ENCODE measurements around the gene PITRM1.
"Not testable (repeated sequence)": the region's sequence is repeated elsewhere in the genome, so short reads cannot be mapped to it uniquely, and the experiment has no call there.

The PITRM1 gene

GRCh38 chr10:3197348-3198003, 24.9 kb upstream of the PITRM1 start:
- in situ Hi-C loops (cut with MboI; ENCODE audit: low sequenced_read_pairs), result no loop called here

- in situ Hi-C loops (cut with MboI; ENCODE audit: low sequenced_read_pairs), result no loop called here
These were observed 24.4 kb upstream of the PITRM1 start for GRCh38 chr10:3196958-3197347.

GRCh38 chr10:3196482-3196881, 23.9 kb upstream of the PITRM1 start:
- in situ Hi-C loops (cut with MboI; ENCODE audit: low sequenced_read_pairs), result no loop called here

GRCh38 chr10:3195726-3196125, 23.1 kb upstream of the PITRM1 start:
- in situ Hi-C loops (cut with MboI; ENCODE audit: low sequenced_read_pairs), result no loop called here

- in situ Hi-C loops (cut with MboI; ENCODE audit: low sequenced_read_pairs), result no loop called here
These were observed 22.7 kb upstream of the PITRM1 start for GRCh38 chr10:3195286-3195685.

GRCh38 chr10:3194871-3195270, 22.3 kb upstream of the PITRM1 start:
- in situ Hi-C loops (cut with MboI; ENCODE audit: low sequenced_read_pairs), result no loop called here

- in situ Hi-C loops (cut with MboI; ENCODE audit: low sequenced_read_pairs), result no loop called here
These were observed 21.2 kb upstream of the PITRM1 start for GRCh38 chr10:3193751-3194150.

- in situ Hi-C loops (cut with MboI; ENCODE audit: low sequenced_read_pairs), result no loop called here
These were observed 20.5 kb upstream of the PITRM1 start for GRCh38 chr10:3192856-3193635.

GRCh38 chr10:3190817-3191216, 18.2 kb upstream of the PITRM1 start:
- in situ Hi-C loops (cut with MboI; ENCODE audit: low sequenced_read_pairs), result no loop called here

GRCh38 chr10:3187229-3187628, 14.6 kb upstream of the PITRM1 start:
- in situ Hi-C loops (cut with MboI; ENCODE audit: low sequenced_read_pairs), result not testable (repeated sequence)

GRCh38 chr10:3186368-3186767, 13.8 kb upstream of the PITRM1 start:
- in situ Hi-C loops (cut with MboI; ENCODE audit: low sequenced_read_pairs), result no loop called here

GRCh38 chr10:3185386-3185785, 12.8 kb upstream of the PITRM1 start:
- in situ Hi-C loops (cut with MboI; ENCODE audit: low sequenced_read_pairs), result no loop called here

- in situ Hi-C loops (cut with MboI; ENCODE audit: low sequenced_read_pairs), result no loop called here
These were observed 7.9 kb upstream of the PITRM1 start for GRCh38 chr10:3180355-3181025.

- in situ Hi-C loops (cut with MboI; ENCODE audit: low sequenced_read_pairs), result no loop called here
These were observed 6.6 kb upstream of the PITRM1 start for GRCh38 chr10:3179174-3179573.

- in situ Hi-C loops (cut with MboI; ENCODE audit: low sequenced_read_pairs), result no loop called here
These were observed 5.5 kb upstream of the PITRM1 start for GRCh38 chr10:3178042-3178441.

GRCh38 chr10:3173171-3173878, 743 bp upstream of the PITRM1 start:
- in situ Hi-C loops (cut with MboI; ENCODE audit: low sequenced_read_pairs), result no loop called here

- in situ Hi-C loops (cut with MboI; ENCODE audit: low sequenced_read_pairs), result no loop called here
These were observed 519 bp downstream of the PITRM1 start for GRCh38 chr10:3172081-3172445.

- in situ Hi-C loops (cut with MboI; ENCODE audit: low sequenced_read_pairs), result not testable (repeated sequence)
These were observed 1.1 kb downstream of the PITRM1 start for GRCh38 chr10:3171488-3171887.

- in situ Hi-C loops (cut with MboI; ENCODE audit: low sequenced_read_pairs), result no loop called here
These were observed 2.9 kb downstream of the PITRM1 start for GRCh38 chr10:3169673-3170072.

- in situ Hi-C loops (cut with MboI; ENCODE audit: low sequenced_read_pairs), result no loop called here
These were observed 3.3 kb downstream of the PITRM1 start for GRCh38 chr10:3169271-3169670.

- in situ Hi-C loops (cut with MboI; ENCODE audit: low sequenced_read_pairs), result no loop called here
These were observed 4.8 kb downstream of the PITRM1 start for GRCh38 chr10:3167611-3168330.

Data from HL-60/S4 treated with phorbol 12-myristate 13-acetate at 8.2 ng/mL for 4 days and 3 days (cell line).